ENCODE measurements around the gene SIK2. TPM values are rescaled to one million over a fixed set of nuclear protein-coding genes. Genes with fewer than 3 reads are reported as not detected.

SIK2 gene
- total and polyA plus RNA-seq, 4 experiments from 2014 or later: 0.04 to 13.8 (median 6.6) TPM

GRCh38 chr11:111620518-111620917 lies 18.3 kb downstream of the SIK2 start:
- Mint-ChIP-seq H3K4me3 (no peak overlapping the region), H3K4me1 (peaks cover 0 to 4% (median 0%) of the 10 kb centered on the region in 4 donors), H3K36me3 (peaks cover 47 to 52% of the 10 kb centered on the region in 2 donors), H3K27me3 (no peaks in the 10 kb centered on the region), H3K9me3 (peaks cover 0 to 4% (median 1%) of the 10 kb centered on the region in 8 donors), H3K27ac (no peak overlapping the region)
- no peaks in the 10 kb centered on the region for H3K9me3 ChIP-seq (ENCODE audit: control insufficient read depth in 1 of 2, low read length in 2 of 2)
- H3K4me1 ChIP-seq (ENCODE audit: insufficient read depth, low read length): no peaks in the 10 kb centered on the region
- H3K27ac ChIP-seq (ENCODE audit: low read depth, low read length): no peak overlapping the region
- DNase-seq: no peak
- intact Hi-C loops (cut with micrococcal nuclease): no loop called here
- ChIA-PET CTCF (ENCODE audit: partially characterized antibody) (interaction anchor here (0.7 to 0.9 kb wide), 3 partner anchors 157 to 222 kb away, joined by 3 to 4 read pairs (median 3); no protein-coding TSS in a partner anchor), POLR2A (ENCODE audit: partially characterized antibody) (no interaction called here)
- H3K4me3 ChIP-seq (ENCODE audit: low read length in 2 of 2): no peak overlapping the region
- peaks cover 6% of the 10 kb centered on the region for H3K36me3 ChIP-seq (ENCODE audit: insufficient read depth, low read length)
- no peaks in the 10 kb centered on the region for H3K27me3 ChIP-seq (ENCODE audit: insufficient read depth, low read length)

- no peak for DNase-seq
- Histone ChIP-seq H3K36me3 (ENCODE audit: insufficient read depth, low read length) (no peaks in the 10 kb centered on the region), H3K9me3 (ENCODE audit: control insufficient read depth in 1 of 2, low read length in 2 of 2) (no peaks in the 10 kb centered on the region), H3K4me1 (ENCODE audit: insufficient read depth, low read length) (no peaks in the 10 kb centered on the region), H3K27me3 (ENCODE audit: insufficient read depth, low read length) (no peaks in the 10 kb centered on the region), H3K27ac (ENCODE audit: low read depth, low read length) (no peak overlapping the region), H3K4me3 (ENCODE audit: low read length in 2 of 2) (no peak overlapping the region)
- CTCF ChIA-PET (ENCODE audit: partially characterized antibody): interaction anchor here (1.7 kb wide), 1 partner anchor 19 kb away, joined by 4 read pairs; no protein-coding TSS in a partner anchor
- no peak overlapping the region for H3K27ac Mint-ChIP-seq
- H3K9me3 Mint-ChIP-seq: peaks cover 0 to 4% (median 1%) of the 10 kb centered on the region in 8 donors
- H3K4me1 Mint-ChIP-seq: peaks cover 0 to 4% (median 0%) of the 10 kb centered on the region in 4 donors
- no peaks in the 10 kb centered on the region for H3K27me3 Mint-ChIP-seq
- peaks cover 38 to 53% of the 10 kb centered on the region in 2 donors for H3K36me3 Mint-ChIP-seq
- intact Hi-C loops (cut with micrococcal nuclease): no loop called here
- H3K4me3 Mint-ChIP-seq: no peak overlapping the region
- POLR2A ChIA-PET (ENCODE audit: partially characterized antibody): no interaction called here
Measured at GRCh38 chr11:111623527-111624030, 21.3 kb downstream of the SIK2 start.

- intact Hi-C loops (cut with micrococcal nuclease): no loop called here
- Histone ChIP-seq H3K4me3 (ENCODE audit: low read length in 2 of 2) (no peak overlapping the region), H3K9me3 (ENCODE audit: control insufficient read depth in 1 of 2, low read length in 2 of 2) (no peaks in the 10 kb centered on the region), H3K27me3 (ENCODE audit: insufficient read depth, low read length) (no peaks in the 10 kb centered on the region), H3K4me1 (ENCODE audit: insufficient read depth, low read length) (no peaks in the 10 kb centered on the region), H3K27ac (ENCODE audit: low read depth, low read length) (no peak overlapping the region), H3K36me3 (ENCODE audit: insufficient read depth, low read length) (no peaks in the 10 kb centered on the region)
- no peak overlapping the region for H3K27ac Mint-ChIP-seq
- no peak overlapping the region for H3K4me3 Mint-ChIP-seq
- POLR2A ChIA-PET (ENCODE audit: partially characterized antibody): no interaction called here
- no peak for DNase-seq
- H3K4me1 Mint-ChIP-seq: peaks cover 0 to 5% (median 2%) of the 10 kb centered on the region in 4 donors
- peaks cover 0 to 4% (median 1%) of the 10 kb centered on the region in 8 donors for H3K9me3 Mint-ChIP-seq
- CTCF ChIA-PET (ENCODE audit: partially characterized antibody): no interaction called here
- H3K36me3 Mint-ChIP-seq: peaks cover 41 to 50% of the 10 kb centered on the region in 2 donors
- H3K27me3 Mint-ChIP-seq: no peaks in the 10 kb centered on the region
Measured at GRCh38 chr11:111624608-111625007, 22.4 kb downstream of the SIK2 start.

- no peak overlapping the region for H3K27ac ChIP-seq (ENCODE audit: low read depth, low read length)
- H3K4me3 ChIP-seq (ENCODE audit: low read length in 2 of 2): no peak overlapping the region
- intact Hi-C loops (cut with micrococcal nuclease): no loop called here
- H3K27ac Mint-ChIP-seq: no peak overlapping the region
- H3K36me3 Mint-ChIP-seq: peaks cover 32 to 42% of the 10 kb centered on the region in 2 donors
- no peaks in the 10 kb centered on the region for H3K4me1 ChIP-seq (ENCODE audit: insufficient read depth, low read length)
- no peak for DNase-seq
- H3K4me1 Mint-ChIP-seq: peaks cover 0 to 5% (median 2%) of the 10 kb centered on the region in 4 donors
- H3K4me3 Mint-ChIP-seq: no peak overlapping the region
- no peaks in the 10 kb centered on the region for H3K27me3 ChIP-seq (ENCODE audit: insufficient read depth, low read length)
- CTCF ChIA-PET (ENCODE audit: partially characterized antibody): no interaction called here
- POLR2A ChIA-PET (ENCODE audit: partially characterized antibody): no interaction called here
- no peaks in the 10 kb centered on the region for H3K9me3 ChIP-seq (ENCODE audit: control insufficient read depth in 1 of 2, low read length in 2 of 2)
- peaks cover 0 to 3% (median under 1%) of the 10 kb centered on the region in 8 donors for H3K9me3 Mint-ChIP-seq
- H3K27me3 Mint-ChIP-seq: no peaks in the 10 kb centered on the region
- no peaks in the 10 kb centered on the region for H3K36me3 ChIP-seq (ENCODE audit: insufficient read depth, low read length)
Measured at GRCh38 chr11:111627591-111627990, 25.3 kb downstream of the SIK2 start.

GRCh38 chr11:111629499-111629898 lies 27.2 kb downstream of the SIK2 start:
- no peaks in the 10 kb centered on the region for H3K9me3 Mint-ChIP-seq
- H3K27me3 Mint-ChIP-seq: no peaks in the 10 kb centered on the region
- peaks cover 17 to 24% of the 10 kb centered on the region in 2 donors for H3K36me3 Mint-ChIP-seq
- peaks cover 9 to 11% (median 11%) of the 10 kb centered on the region in 4 donors for H3K4me1 Mint-ChIP-seq
- H3K4me3 ChIP-seq (ENCODE audit: low read length in 2 of 2): no peak overlapping the region
- no peaks in the 10 kb centered on the region for H3K36me3 ChIP-seq (ENCODE audit: insufficient read depth, low read length)
- H3K4me3 Mint-ChIP-seq: no peak overlapping the region
- no peaks in the 10 kb centered on the region for H3K9me3 ChIP-seq (ENCODE audit: control insufficient read depth in 1 of 2, low read length in 2 of 2)
- no peaks in the 10 kb centered on the region for H3K27me3 ChIP-seq (ENCODE audit: insufficient read depth, low read length)
- H3K4me1 ChIP-seq (ENCODE audit: insufficient read depth, low read length): peaks cover 6% of the 10 kb centered on the region
- no peak overlapping the region for H3K27ac Mint-ChIP-seq
- H3K27ac ChIP-seq (ENCODE audit: low read depth, low read length): no peak overlapping the region
- CTCF ChIA-PET (ENCODE audit: partially characterized antibody): interaction anchor here (1.6 kb wide), 1 partner anchor 25 kb away, joined by 7 read pairs; no protein-coding TSS in a partner anchor
- intact Hi-C loops (cut with micrococcal nuclease): no loop called here
- DNase-seq: no peak
- POLR2A ChIA-PET (ENCODE audit: partially characterized antibody): no interaction called here

- no peaks in the 10 kb centered on the region for H3K27me3 ChIP-seq (ENCODE audit: insufficient read depth, low read length)
- H3K9me3 ChIP-seq (ENCODE audit: control insufficient read depth in 1 of 2, low read length in 2 of 2): no peaks in the 10 kb centered on the region
- H3K27me3 Mint-ChIP-seq: no peaks in the 10 kb centered on the region
- H3K27ac ChIP-seq (ENCODE audit: low read depth, low read length): no peak overlapping the region
- intact Hi-C loops (cut with micrococcal nuclease): no loop called here
- H3K4me1 ChIP-seq (ENCODE audit: insufficient read depth, low read length): peaks cover 13% of the 10 kb centered on the region
- no peaks in the 10 kb centered on the region for H3K36me3 ChIP-seq (ENCODE audit: insufficient read depth, low read length)
- no peak for DNase-seq
- no peak overlapping the region for H3K27ac Mint-ChIP-seq
- POLR2A ChIA-PET (ENCODE audit: partially characterized antibody): no interaction called here
- no peaks in the 10 kb centered on the region for H3K9me3 Mint-ChIP-seq
- H3K4me1 Mint-ChIP-seq: peaks cover 14 to 19% (median 18%) of the 10 kb centered on the region in 4 donors
- H3K4me3 ChIP-seq (ENCODE audit: low read length in 2 of 2): no peak overlapping the region
- H3K36me3 Mint-ChIP-seq: peaks cover 6 to 13% of the 10 kb centered on the region in 2 donors
- H3K4me3 Mint-ChIP-seq: no peak overlapping the region
- CTCF ChIA-PET (ENCODE audit: partially characterized antibody): interaction anchor here (1.6 kb wide), 1 partner anchor 27 kb away, joined by 7 read pairs; no protein-coding TSS in a partner anchor
Measured at GRCh38 chr11:111631024-111631665, 28.9 kb downstream of the SIK2 start.

GRCh38 chr11:111631666-111632039 lies 29.4 kb downstream of the SIK2 start:
- Mint-ChIP-seq H3K9me3 (no peaks in the 10 kb centered on the region), H3K4me3 (no peak overlapping the region), H3K27ac (no peak overlapping the region), H3K4me1 (peaks cover 14 to 23% (median 18%) of the 10 kb centered on the region in 4 donors), H3K36me3 (peaks cover 6 to 13% of the 10 kb centered on the region in 2 donors), H3K27me3 (no peaks in the 10 kb centered on the region)
- peaks cover 13% of the 10 kb centered on the region for H3K4me1 ChIP-seq (ENCODE audit: insufficient read depth, low read length)
- intact Hi-C loops (cut with micrococcal nuclease): no loop called here
- CTCF ChIA-PET (ENCODE audit: partially characterized antibody): no interaction called here
- POLR2A ChIA-PET (ENCODE audit: partially characterized antibody): no interaction called here
- no peak overlapping the region for H3K27ac ChIP-seq (ENCODE audit: low read depth, low read length)
- H3K36me3 ChIP-seq (ENCODE audit: insufficient read depth, low read length): no peaks in the 10 kb centered on the region
- no peak overlapping the region for H3K4me3 ChIP-seq (ENCODE audit: low read length in 2 of 2)
- H3K27me3 ChIP-seq (ENCODE audit: insufficient read depth, low read length): no peaks in the 10 kb centered on the region
- no peaks in the 10 kb centered on the region for H3K9me3 ChIP-seq (ENCODE audit: control insufficient read depth in 1 of 2, low read length in 2 of 2)
- peak in 1 of 5 donors; percentile 7 for DNase-seq

All from CD4-positive, alpha-beta memory T cell (primary cell).